K562 (cell line): Measurements from ENCODE around the gene ABCF2. TPM values are rescaled to one million over a fixed set of nuclear protein-coding genes. Genes with fewer than 3 reads are reported as not detected.

Experiments used
- CGGBP1 ChIP-seq: fragments of 250-450 bp; sonication (Bioruptor Pico); IDR thresholded peaks from 2 replicates; pipeline ENCODE4 v1.9.0; 2021; ENCODE audit warnings: mild to moderate bottlenecking
- LARP7 ChIP-seq: fragments of 450-650 bp; IDR thresholded peaks from 2 replicates; pipeline ENCODE4 v1.6.1; 2016
- MNT ChIP-seq, 2 experiments: fragments of 450-650 bp; conservative IDR thresholded peaks; 2 replicates each; pipeline ENCODE4 v1.6.1; 2017; ENCODE audit warnings: mild to moderate bottlenecking in 2 of 2, moderate library complexity in 2 of 2
- MTA1 ChIP-seq: fragments of 450-650 bp; IDR thresholded peaks from 2 replicates; pipeline ENCODE4 v1.6.1; 2017; ENCODE audit warnings: borderline replicate concordance
- NCOA1 ChIP-seq: fragments of 450-650 bp; IDR thresholded peaks from 2 replicates; pipeline ENCODE4 v1.6.1; 2016; ENCODE audit warnings: low read depth
- SRSF7 ChIP-seq: fragments of 200-400 bp; formaldehyde crosslinking; optimal IDR thresholded peaks from 2 replicates; pipeline ENCODE3; 2017; ENCODE audit warnings: mild to moderate bottlenecking, low read depth, low read length
- TFAP4 ChIP-seq: sonication (generic); formaldehyde crosslinking; IDR thresholded peaks from 2 replicates; pipeline ENCODE4 v1.8.0; 2022; ENCODE audit warnings: missing genetic modification reagents, mild to moderate bottlenecking, moderate library complexity, borderline replicate concordance
- U2AF2 ChIP-seq: fragments of 200-400 bp; formaldehyde crosslinking; optimal IDR thresholded peaks from 2 replicates; pipeline ENCODE3; 2017; ENCODE audit warnings: low read depth, mild to moderate bottlenecking, low read length
- ZEB2 ChIP-seq: fragments of 450-650 bp; IDR thresholded peaks from 2 replicates; pipeline ENCODE4 v1.6.1; 2016
- polyA plus RNA-seq, 8 experiments: library from polyadenylated mRNA; depleted of rRNA in 4 of 8; stranded (reverse) in 5 of 8; unstranded in 3 of 8; fragments of >200 nt; fragmentation: Nextera tagmentation in 2 of 8; fragmentation: Illumina TruSeq in 1 of 8; extraction: Ambion mirVana in 2 of 8; extraction: Trizol in 1 of 8; gene quantifications; 2 replicates each; pipeline versions ENCODE4 v1.2.1 to v1.2.3, GENCODE V29; 2011 to 2014; ENCODE audit warnings: inconsistent platforms in 1 of 8, missing spikeins in 1 of 8
- total RNA-seq, 7 experiments: library from RNA; depleted of rRNA in 6 of 7; stranded (reverse); fragments of >200 nt in 6 of 7; fragmentation: Illumina TruSeq in 2 of 7; extraction: Trizol in 2 of 7; gene quantifications; 2 replicates each; pipeline versions ENCODE4 v1.2.1 to v1.2.3, GENCODE V29; 2011 to 2021; ENCODE audit warnings: low replicate concordance in 1 of 7
- TF ChIP-seq, protein P1 (sequence below), 2 experiments: fragments of 150-350 bp in 1 of 2; IDR thresholded peaks; 2 replicates each; pipeline ENCODE4 v1.6.1; 2012 to 2016; ENCODE audit warnings: low read depth in 2 of 2, low read length in 2 of 2, mild to moderate bottlenecking in 1 of 2, moderate library complexity in 1 of 2
- TF ChIP-seq, protein P2 (sequence below), 2 experiments: fragments of 450-650 bp; IDR thresholded peaks; 2 replicates each; pipeline ENCODE4 v1.6.1; 2016; ENCODE audit warnings: mild to moderate bottlenecking in 2 of 2, borderline replicate concordance in 1 of 2, low read depth in 1 of 2, moderate library complexity in 1 of 2

Gene ABCF2
- total and polyA plus RNA-seq, 9 of the 15 experiments (the other 6 are each of a cell fraction or from before 2014, with no cell fraction given), result 62.1 to 224 (median 113) TPM

DNA sequence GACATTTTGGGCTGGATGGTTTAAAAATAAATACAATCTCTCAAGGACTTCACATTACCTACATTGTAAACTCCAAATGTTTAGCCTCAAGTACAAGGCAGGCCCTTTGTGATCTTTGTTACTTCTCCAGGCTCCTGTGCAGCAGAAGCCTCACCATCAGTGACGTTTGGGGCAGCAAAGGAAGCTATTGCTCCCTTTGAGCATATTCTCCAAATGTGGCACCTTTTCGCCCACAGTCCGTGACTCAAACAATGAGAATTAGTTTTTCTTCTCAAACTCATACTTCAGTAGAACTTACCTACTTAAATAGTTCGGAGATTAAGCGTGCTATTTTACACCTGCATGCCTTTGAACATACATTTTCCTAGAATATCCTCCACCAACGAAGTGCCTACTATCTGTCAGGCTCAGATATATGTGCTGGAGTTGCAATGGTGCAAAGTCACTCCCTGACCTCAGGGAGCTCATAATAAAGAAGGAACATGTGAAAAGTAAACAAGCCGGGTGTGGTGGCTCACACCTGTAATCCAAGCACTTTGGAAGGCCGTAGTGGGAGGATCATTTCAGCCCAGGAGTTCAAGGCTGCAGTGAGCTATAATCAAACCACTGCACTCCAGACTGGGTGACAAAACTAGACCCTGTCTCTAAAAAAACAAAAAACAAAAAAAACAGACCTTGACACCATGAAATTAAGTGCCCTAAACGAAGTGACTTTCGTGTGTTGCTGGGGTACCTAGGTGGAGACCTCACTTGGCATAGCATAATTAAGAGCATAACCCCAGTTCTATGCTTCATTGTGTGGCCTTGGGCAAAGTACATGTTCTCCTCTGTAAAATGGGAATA is 1.2 kb upstream of the ABCF2 start (continued):
- no peak for TF ChIP-seq LARP7
- TF ChIP-seq, protein P1, sequence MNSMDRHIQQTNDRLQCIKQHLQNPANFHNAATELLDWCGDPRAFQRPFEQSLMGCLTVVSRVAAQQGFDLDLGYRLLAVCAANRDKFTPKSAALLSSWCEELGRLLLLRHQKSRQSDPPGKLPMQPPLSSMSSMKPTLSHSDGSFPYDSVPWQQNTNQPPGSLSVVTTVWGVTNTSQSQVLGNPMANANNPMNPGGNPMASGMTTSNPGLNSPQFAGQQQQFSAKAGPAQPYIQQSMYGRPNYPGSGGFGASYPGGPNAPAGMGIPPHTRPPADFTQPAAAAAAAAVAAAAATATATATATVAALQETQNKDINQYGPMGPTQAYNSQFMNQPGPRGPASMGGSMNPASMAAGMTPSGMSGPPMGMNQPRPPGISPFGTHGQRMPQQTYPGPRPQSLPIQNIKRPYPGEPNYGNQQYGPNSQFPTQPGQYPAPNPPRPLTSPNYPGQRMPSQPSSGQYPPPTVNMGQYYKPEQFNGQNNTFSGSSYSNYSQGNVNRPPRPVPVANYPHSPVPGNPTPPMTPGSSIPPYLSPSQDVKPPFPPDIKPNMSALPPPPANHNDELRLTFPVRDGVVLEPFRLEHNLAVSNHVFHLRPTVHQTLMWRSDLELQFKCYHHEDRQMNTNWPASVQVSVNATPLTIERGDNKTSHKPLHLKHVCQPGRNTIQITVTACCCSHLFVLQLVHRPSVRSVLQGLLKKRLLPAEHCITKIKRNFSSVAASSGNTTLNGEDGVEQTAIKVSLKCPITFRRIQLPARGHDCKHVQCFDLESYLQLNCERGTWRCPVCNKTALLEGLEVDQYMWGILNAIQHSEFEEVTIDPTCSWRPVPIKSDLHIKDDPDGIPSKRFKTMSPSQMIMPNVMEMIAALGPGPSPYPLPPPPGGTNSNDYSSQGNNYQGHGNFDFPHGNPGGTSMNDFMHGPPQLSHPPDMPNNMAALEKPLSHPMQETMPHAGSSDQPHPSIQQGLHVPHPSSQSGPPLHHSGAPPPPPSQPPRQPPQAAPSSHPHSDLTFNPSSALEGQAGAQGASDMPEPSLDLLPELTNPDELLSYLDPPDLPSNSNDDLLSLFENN (IDR thresholded peaks at IDR 0.05; ENCODE audit: low read depth in 2 of 2, low read length in 2 of 2), result no peak
- no peak for TF ChIP-seq U2AF2
- peak; percentile 81 for TF ChIP-seq ZEB2
- TF ChIP-seq MTA1, result no peak
- peak; percentile 25 to 66; a peak in 3 of 4 replicates for TF ChIP-seq MNT (conservative IDR thresholded peaks at IDR 0.05)
- 0 out of 2 replicates have a peak, but pooled peaks have one; percentile 34 for TF ChIP-seq NCOA1
- TF ChIP-seq, protein P2, sequence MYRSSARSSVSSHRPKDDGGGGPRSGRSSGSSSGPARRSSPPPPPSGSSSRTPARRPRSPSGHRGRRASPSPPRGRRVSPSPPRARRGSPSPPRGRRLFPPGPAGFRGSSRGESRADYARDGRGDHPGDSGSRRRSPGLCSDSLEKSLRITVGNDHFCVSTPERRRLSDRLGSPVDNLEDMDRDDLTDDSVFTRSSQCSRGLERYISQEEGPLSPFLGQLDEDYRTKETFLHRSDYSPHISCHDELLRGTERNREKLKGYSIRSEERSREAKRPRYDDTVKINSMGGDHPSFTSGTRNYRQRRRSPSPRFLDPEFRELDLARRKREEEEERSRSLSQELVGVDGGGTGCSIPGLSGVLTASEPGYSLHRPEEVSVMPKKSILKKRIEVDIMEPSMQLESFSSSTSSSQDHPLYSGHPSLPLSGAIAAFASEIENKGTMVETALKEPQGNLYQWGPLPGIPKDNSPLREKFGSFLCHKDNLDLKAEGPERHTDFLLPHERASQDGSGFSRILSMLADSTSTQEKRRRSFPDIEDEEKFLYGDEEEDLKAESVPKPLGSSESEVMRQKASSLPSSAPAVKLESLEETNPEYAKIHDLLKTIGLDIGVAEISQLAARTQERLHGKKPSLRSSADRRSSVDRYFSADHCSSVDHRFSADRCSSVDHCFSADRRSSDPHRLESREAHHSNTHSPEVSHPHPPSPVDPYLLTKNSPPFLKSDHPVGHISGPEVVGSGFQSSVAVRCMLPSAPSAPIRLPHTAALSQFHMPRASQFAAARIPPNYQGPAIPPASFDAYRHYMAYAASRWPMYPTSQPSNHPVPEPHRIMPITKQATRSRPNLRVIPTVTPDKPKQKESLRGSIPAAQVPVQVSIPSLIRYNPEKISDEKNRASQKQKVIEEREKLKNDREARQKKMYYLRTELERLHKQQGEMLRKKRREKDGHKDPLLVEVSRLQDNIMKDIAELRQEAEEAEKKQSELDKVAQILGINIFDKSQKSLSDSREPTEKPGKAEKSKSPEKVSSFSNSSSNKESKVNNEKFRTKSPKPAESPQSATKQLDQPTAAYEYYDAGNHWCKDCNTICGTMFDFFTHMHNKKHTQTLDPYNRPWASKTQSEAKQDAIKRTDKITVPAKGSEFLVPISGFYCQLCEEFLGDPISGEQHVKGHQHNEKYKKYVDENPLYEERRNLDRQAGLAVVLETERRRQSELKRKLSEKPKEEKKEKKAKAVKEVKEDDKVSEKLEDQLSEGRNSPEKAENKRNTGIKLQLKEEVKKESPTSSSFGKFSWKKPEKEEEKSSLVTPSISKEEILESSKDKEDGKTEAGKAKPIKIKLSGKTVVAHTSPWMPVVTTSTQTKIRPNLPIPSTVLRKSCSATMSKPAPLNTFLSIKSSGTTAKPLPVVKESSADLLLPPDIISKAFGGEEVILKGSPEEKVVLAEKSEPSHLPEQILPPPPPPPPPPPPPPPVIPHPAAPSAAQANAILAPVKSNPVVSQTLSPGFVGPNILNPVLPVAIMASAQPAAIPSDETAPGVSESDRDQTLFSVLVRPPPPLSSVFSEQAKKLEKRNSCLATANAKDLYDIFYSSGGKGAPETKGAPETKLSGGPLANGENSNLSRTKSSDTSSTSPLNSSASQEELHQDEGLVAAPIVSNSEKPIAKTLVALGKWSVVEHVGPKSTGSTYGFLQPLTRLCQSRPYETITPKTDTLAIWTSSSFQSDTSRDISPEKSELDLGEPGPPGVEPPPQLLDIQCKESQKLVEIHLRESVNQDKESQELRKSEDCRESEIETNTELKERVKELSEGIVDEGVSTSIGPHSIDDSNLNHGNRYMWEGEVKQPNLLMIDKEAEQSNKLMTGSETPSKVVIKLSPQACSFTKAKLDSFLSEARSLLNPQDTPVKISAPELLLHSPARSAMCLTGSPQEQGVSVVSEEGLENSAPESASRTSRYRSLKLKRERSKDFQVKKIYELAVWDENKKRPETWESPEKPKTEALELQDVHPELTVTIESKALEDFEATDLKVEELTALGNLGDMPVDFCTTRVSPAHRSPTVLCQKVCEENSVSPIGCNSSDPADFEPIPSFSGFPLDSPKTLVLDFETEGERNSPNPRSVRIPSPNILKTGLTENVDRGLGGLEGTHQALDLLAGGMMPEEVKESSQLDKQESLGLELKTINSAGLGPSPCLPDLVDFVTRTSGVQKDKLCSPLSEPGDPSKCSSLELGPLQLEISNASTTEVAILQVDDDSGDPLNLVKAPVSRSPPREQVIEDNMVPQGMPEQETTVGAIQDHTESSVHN (IDR thresholded peaks at IDR 0.05; ENCODE audit: borderline replicate concordance in 1 of 2, low read depth in 1 of 2), result 0 out of 4 replicates have a peak, but pooled peaks of 1 of the 2 experiments have one; percentile 19
- 0 out of 2 replicates have a peak, but pooled peaks have one; percentile 26 for TF ChIP-seq TFAP4 (CRISPR knock-in tag)
- no peak for TF ChIP-seq CGGBP1 (CRISPR knock-in tag)
- TF ChIP-seq SRSF7, result no peak
